DMS79 (cell line): ENCODE data around the gene AFTPH.

Experiments
- DNase-seq: peaks from one replicate; lab custom pipeline; 2025; lab: John Stamatoyannopoulos, UW

AFTPH gene

GRCh38 chr2:64634345-64635267, 110.5 kb downstream of the AFTPH start:
- no peak for DNase-seq

- no peak for DNase-seq
Measured at GRCh38 chr2:64635976-64636911, 112.1 kb downstream of the AFTPH start.

GRCh38 chr2:64637000-64637635, 113.0 kb downstream of the AFTPH start:
- no peak for DNase-seq

- no peak for DNase-seq
Measured at GRCh38 chr2:64637931-64638330, 113.8 kb downstream of the AFTPH start.

GRCh38 chr2:64638502-64639120, 114.5 kb downstream of the AFTPH start:
- DNase-seq = no peak

- DNase-seq = no peak
Measured at GRCh38 chr2:64639691-64640090, 115.6 kb downstream of the AFTPH start.

- peak; percentile 30 for DNase-seq
Measured at GRCh38 chr2:64640153-64641044, 116.3 kb downstream of the AFTPH start.

- no peak for DNase-seq
Measured at GRCh38 chr2:64641599-64641998, 117.5 kb downstream of the AFTPH start.
